Neural progenitor cell (in vitro differentiated cells): Measurements from ENCODE around the gene SOCS2. TPM values are rescaled to one million over a fixed set of nuclear protein-coding genes. Genes with fewer than 3 reads are reported as not detected.
"Not testable (repeated sequence)": the region's sequence is repeated elsewhere in the genome, so short reads cannot be mapped to it uniquely, and the experiment has no call there.

Experiments used
- DNase-seq: peaks from one replicate; pipeline ENCODE4 v3.0.0-alpha.2; 2016; ENCODE audit warnings: low spot score
- H2AFZ ChIP-seq: fragments of 200-600 bp; sonication (generic); replicated peaks from 2 replicates; pipeline ENCODE4 v1.6.1; 2016; ENCODE audit warnings: antibody characterized with exemption
- H3F3A ChIP-seq: fragments of 200-600 bp; sonication (generic); 2 replicates; pipeline ENCODE4 v1.6.1; 2016; ENCODE audit warnings: antibody characterized with exemption, low read depth
- H3K27ac ChIP-seq: fragments of 200-600 bp; sonication (generic); 2 replicates; pipeline ENCODE4 v1.5.1; 2016; ENCODE audit warnings: mild to moderate bottlenecking
- H3K27me3 ChIP-seq: fragments of 200-600 bp; sonication (generic); 2 replicates; pipeline ENCODE4 v1.6.1; 2016; ENCODE audit warnings: mild to moderate bottlenecking, moderate library complexity
- H3K36me3 ChIP-seq: fragments of 200-600 bp; sonication (generic); 2 replicates; pipeline ENCODE4 v1.5.1; 2016
- H3K4me1 ChIP-seq: fragments of 200-600 bp; sonication (generic); 2 replicates; pipeline ENCODE4 v1.6.1; 2016; ENCODE audit warnings: mixed run types
- H3K4me2 ChIP-seq: fragments of 200-600 bp; sonication (generic); 2 replicates; pipeline ENCODE4 v1.6.1; 2016
- H3K4me3 ChIP-seq: fragments of 200-600 bp; sonication (generic); 2 replicates; pipeline ENCODE4 v1.5.1; 2016
- H3K79me2 ChIP-seq: fragments of 200-600 bp; sonication (generic); 2 replicates; pipeline ENCODE4 v1.6.1; 2016; ENCODE audit warnings: low read depth
- H3K9ac ChIP-seq: fragments of 200-600 bp; sonication (generic); 2 replicates; pipeline ENCODE4 v1.6.1; 2016
- H3K9me3 ChIP-seq: fragments of 200-600 bp; sonication (generic); 2 replicates; pipeline ENCODE4 v1.5.1; 2016; ENCODE audit warnings: low read depth
- H4K20me1 ChIP-seq: fragments of 200-600 bp; sonication (generic); 2 replicates; pipeline ENCODE4 v1.6.1; 2016; ENCODE audit warnings: low read depth
- H3K27ac Mint-ChIP-seq: 3 replicates; pipeline ENCODE4 v1.8.0; 2021; ENCODE audit warnings: mixed read lengths
- H3K27me3 Mint-ChIP-seq: 2 replicates; pipeline ENCODE4 v1.8.0; 2022; ENCODE audit warnings: low read depth, mild to moderate bottlenecking, inconsistent platforms, moderate library complexity, mixed read lengths; ENCODE audit not compliant: insufficient read depth
- H3K36me3 Mint-ChIP-seq: 3 replicates; pipeline ENCODE4 v1.8.0; 2021; ENCODE audit warnings: mixed read lengths
- H3K4me1 Mint-ChIP-seq: 3 replicates; pipeline ENCODE4 v1.8.0; 2021; ENCODE audit warnings: mixed read lengths
- H3K4me3 Mint-ChIP-seq: 3 replicates; pipeline ENCODE4 v1.8.0; 2021; ENCODE audit warnings: mild to moderate bottlenecking, moderate library complexity, mixed read lengths
- H3K9me3 Mint-ChIP-seq: 3 replicates; pipeline ENCODE4 v1.8.0; 2020; ENCODE audit warnings: mixed read lengths
- CTCF ChIP-seq: fragments of 200-600 bp; sonication (generic); IDR thresholded peaks from 2 replicates; pipeline ENCODE4 v1.5.1; 2017; ENCODE audit warnings: antibody characterized with exemption, mild to moderate bottlenecking
- EZH2 ChIP-seq: fragments of 200-600 bp; sonication (generic); IDR thresholded peaks from 2 replicates; pipeline ENCODE4 v1.6.1; 2017; ENCODE audit warnings: antibody characterized with exemption, mild to moderate bottlenecking, moderate library complexity
- EZH2phosphoT487 ChIP-seq: fragments of 200-600 bp; sonication (generic); IDR thresholded peaks from 2 replicates; pipeline ENCODE4 v1.6.1; 2017; ENCODE audit warnings: antibody characterized with exemption
- total RNA-seq: library from RNA; depleted of rRNA; stranded (reverse); fragments of >200 nt; gene quantifications from 2 replicates; pipeline ENCODE4 v1.2.3, GENCODE V29; 2015; ENCODE audit warnings: low replicate concordance

The SOCS2 gene
- total RNA-seq, 1 donor from 2014 or later: 4.9 TPM

GRCh38 chr12:93549174-93549573 lies 23.3 kb upstream of the SOCS2 start:
- peaks cover 2% of the 10 kb centered on the region for H3K4me1 Mint-ChIP-seq
- H3K9me3 Mint-ChIP-seq: no peaks in the 10 kb centered on the region
- TF ChIP-seq CTCF (no peak), EZH2 (no peak), EZH2phosphoT487 (no peak)
- no peaks in the 10 kb centered on the region for H3K27me3 ChIP-seq
- no peaks in the 10 kb centered on the region for H3K9me3 ChIP-seq
- H3F3A ChIP-seq: no peaks in the 10 kb centered on the region
- no peaks in the 10 kb centered on the region for H3K79me2 ChIP-seq
- H3K9ac ChIP-seq: no peak overlapping the region
- peaks cover 5% of the 10 kb centered on the region for H3K27me3 Mint-ChIP-seq
- no peaks in the 10 kb centered on the region for H3K4me1 ChIP-seq
- H3K4me3 ChIP-seq: no peak overlapping the region
- H3K36me3 Mint-ChIP-seq: peaks cover 2% of the 10 kb centered on the region
- H3K27ac ChIP-seq: no peak overlapping the region
- no peak overlapping the region for H2AFZ ChIP-seq
- no peak for DNase-seq
- no peaks in the 10 kb centered on the region for H4K20me1 ChIP-seq
- no peaks in the 10 kb centered on the region for H3K36me3 ChIP-seq
- no peak overlapping the region for H3K4me2 ChIP-seq
- no peak overlapping the region for H3K27ac Mint-ChIP-seq
- no peak overlapping the region for H3K4me3 Mint-ChIP-seq

- Histone ChIP-seq H3K4me2 (no peak overlapping the region), H3K27ac (no peak overlapping the region), H3K9ac (no peak overlapping the region), H4K20me1 (no peaks in the 10 kb centered on the region), H2AFZ (no peak overlapping the region), H3K79me2 (no peaks in the 10 kb centered on the region), H3K9me3 (no peaks in the 10 kb centered on the region), H3K4me1 (no peaks in the 10 kb centered on the region), H3K27me3 (no peaks in the 10 kb centered on the region), H3F3A (no peaks in the 10 kb centered on the region), H3K36me3 (no peaks in the 10 kb centered on the region), H3K4me3 (no peak overlapping the region)
- Mint-ChIP-seq H3K27me3 (peaks cover 5% of the 10 kb centered on the region), H3K4me3 (no peak overlapping the region), H3K27ac (peak overlapping the region; percentile 67), H3K4me1 (peaks cover 2% of the 10 kb centered on the region), H3K36me3 (no peaks in the 10 kb centered on the region), H3K9me3 (no peaks in the 10 kb centered on the region)
- no peak for DNase-seq
- TF ChIP-seq EZH2phosphoT487: no peak
- TF ChIP-seq EZH2: no peak
Measured at GRCh38 chr12:93550748-93551611, 21.5 kb upstream of the SOCS2 start.

- Mint-ChIP-seq H3K36me3 (no peaks in the 10 kb centered on the region), H3K4me3 (no peak overlapping the region), H3K4me1 (peaks cover 2% of the 10 kb centered on the region), H3K9me3 (no peaks in the 10 kb centered on the region), H3K27me3 (peaks cover 5% of the 10 kb centered on the region), H3K27ac (no peak overlapping the region)
- Histone ChIP-seq H3K27ac (no peak overlapping the region), H3K27me3 (no peaks in the 10 kb centered on the region), H3K9ac (no peak overlapping the region), H2AFZ (no peak overlapping the region), H3K4me3 (no peak overlapping the region), H3K4me1 (no peaks in the 10 kb centered on the region), H3K4me2 (no peak overlapping the region), H3F3A (no peaks in the 10 kb centered on the region), H3K36me3 (no peaks in the 10 kb centered on the region), H4K20me1 (no peaks in the 10 kb centered on the region), H3K79me2 (no peaks in the 10 kb centered on the region), H3K9me3 (no peaks in the 10 kb centered on the region)
- DNase-seq: no peak
- no peak for TF ChIP-seq EZH2
- TF ChIP-seq CTCF: no peak
- no peak for TF ChIP-seq EZH2phosphoT487
Measured at GRCh38 chr12:93552427-93552826, 20.0 kb upstream of the SOCS2 start.

- not testable (repeated sequence) for H3K9ac ChIP-seq, H3K9me3 ChIP-seq, H4K20me1 ChIP-seq, H3K27ac ChIP-seq, DNase-seq, H2AFZ ChIP-seq, H3K36me3 Mint-ChIP-seq, H3K36me3 ChIP-seq, H3K4me2 ChIP-seq, H3K4me1 Mint-ChIP-seq, H3K4me3 Mint-ChIP-seq, H3K4me3 ChIP-seq, H3K27me3 Mint-ChIP-seq, H3F3A ChIP-seq, H3K4me1 ChIP-seq, H3K27ac Mint-ChIP-seq, H3K27me3 ChIP-seq, H3K79me2 ChIP-seq
- H3K9me3 Mint-ChIP-seq: peaks cover 30% of the 10 kb centered on the region
Measured at GRCh38 chr12:93557879-93558278, 14.6 kb upstream of the SOCS2 start.

GRCh38 chr12:93558685-93559084 lies 13.8 kb upstream of the SOCS2 start:
- not testable (repeated sequence) for H3K27me3 ChIP-seq, H3K4me1 Mint-ChIP-seq, H3K36me3 Mint-ChIP-seq

More at GRCh38 chr12:93558685-93559084, 13.8 kb upstream of the SOCS2 start:
- H3K4me2 ChIP-seq, H3K4me3 ChIP-seq, DNase-seq, H4K20me1 ChIP-seq, H2AFZ ChIP-seq, H3K27ac Mint-ChIP-seq, H3K4me1 ChIP-seq, H3K4me3 Mint-ChIP-seq, H3K27ac ChIP-seq, H3K79me2 ChIP-seq, H3K27me3 Mint-ChIP-seq, H3K36me3 ChIP-seq, H3F3A ChIP-seq, H3K9ac ChIP-seq, H3K9me3 ChIP-seq: not testable (repeated sequence)
- H3K9me3 Mint-ChIP-seq: peaks cover 30% of the 10 kb centered on the region
